Astrocyte of the spinal cord (primary cell): Measurements from ENCODE around the gene HNF4A.

Experiments used
- DNase-seq: peaks from one replicate; pipeline ENCODE4 v3.0.0; 2011; ENCODE audit warnings: low read depth, low spot score
- H3K4me3 ChIP-seq: 2 replicates; pipeline ENCODE4 v1.5.1; 2011; ENCODE audit warnings: low read depth, mild to moderate bottlenecking, low read length, moderate library complexity
- in situ Hi-C: cut with HindIII; loops from 2 replicates; pipeline ENCODE4 v1.10.0; 2017; ENCODE audit warnings: low sequenced_read_pairs
- TF ChIP-seq, protein P1 (sequence below): IDR thresholded peaks from 2 replicates; pipeline ENCODE4 v1.5.1; 2012; ENCODE audit warnings: low read depth, mild to moderate bottlenecking, low read length, inconsistent platforms

Gene HNF4A

GRCh38 chr20:44355498-44356352 is at the start of gene HNF4A:
Gene HNF4A, plus strand, starts transcription at chr20:44355699. Its CDS starts 106 bp downstream, at chr20:44355805.
- DNase-seq = no peak
- TF ChIP-seq, protein P1, sequence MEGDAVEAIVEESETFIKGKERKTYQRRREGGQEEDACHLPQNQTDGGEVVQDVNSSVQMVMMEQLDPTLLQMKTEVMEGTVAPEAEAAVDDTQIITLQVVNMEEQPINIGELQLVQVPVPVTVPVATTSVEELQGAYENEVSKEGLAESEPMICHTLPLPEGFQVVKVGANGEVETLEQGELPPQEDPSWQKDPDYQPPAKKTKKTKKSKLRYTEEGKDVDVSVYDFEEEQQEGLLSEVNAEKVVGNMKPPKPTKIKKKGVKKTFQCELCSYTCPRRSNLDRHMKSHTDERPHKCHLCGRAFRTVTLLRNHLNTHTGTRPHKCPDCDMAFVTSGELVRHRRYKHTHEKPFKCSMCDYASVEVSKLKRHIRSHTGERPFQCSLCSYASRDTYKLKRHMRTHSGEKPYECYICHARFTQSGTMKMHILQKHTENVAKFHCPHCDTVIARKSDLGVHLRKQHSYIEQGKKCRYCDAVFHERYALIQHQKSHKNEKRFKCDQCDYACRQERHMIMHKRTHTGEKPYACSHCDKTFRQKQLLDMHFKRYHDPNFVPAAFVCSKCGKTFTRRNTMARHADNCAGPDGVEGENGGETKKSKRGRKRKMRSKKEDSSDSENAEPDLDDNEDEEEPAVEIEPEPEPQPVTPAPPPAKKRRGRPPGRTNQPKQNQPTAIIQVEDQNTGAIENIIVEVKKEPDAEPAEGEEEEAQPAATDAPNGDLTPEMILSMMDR = no peak
- H3K4me3 ChIP-seq = no peak within 1 kb of the TSS
- in situ Hi-C loops = no loop called here

- in situ Hi-C loops = no loop called here
- TF ChIP-seq, protein P1 = no peak
- no peak for DNase-seq
- H3K4me3 ChIP-seq = no peak overlapping the region
Observed at GRCh38 chr20:44306927-44307326, 48.6 kb upstream of the HNF4A start.

- TF ChIP-seq, protein P1 = no peak
- peak overlapping the region; percentile 94 for H3K4me3 ChIP-seq
- in situ Hi-C loops = no loop called here
- peak; percentile 39 for DNase-seq
Observed at GRCh38 chr20:44309763-44310663, 45.5 kb upstream of the HNF4A start.

- peak; percentile 95 for DNase-seq
- peak within 1 kb of the TSS; percentile 94 for H3K4me3 ChIP-seq
- in situ Hi-C loops = no loop called here
- TF ChIP-seq, protein P1 = peak; percentile 96
Observed at GRCh38 chr20:44310664-44311639, 44.5 kb upstream of the HNF4A start, which contains the start of gene FITM2. Gene FITM2, minus strand, starts transcription at chr20:44311202. Its CDS starts 54 bp downstream, at chr20:44311148.

GRCh38 chr20:44314870-44315269 is 40.6 kb upstream of the HNF4A start:
- no peak for DNase-seq
- in situ Hi-C loops = no loop called here
- H3K4me3 ChIP-seq = no peak overlapping the region
- TF ChIP-seq, protein P1 = no peak
